ENCODE results near the gene FHOD3.

Gene FHOD3

DNA sequence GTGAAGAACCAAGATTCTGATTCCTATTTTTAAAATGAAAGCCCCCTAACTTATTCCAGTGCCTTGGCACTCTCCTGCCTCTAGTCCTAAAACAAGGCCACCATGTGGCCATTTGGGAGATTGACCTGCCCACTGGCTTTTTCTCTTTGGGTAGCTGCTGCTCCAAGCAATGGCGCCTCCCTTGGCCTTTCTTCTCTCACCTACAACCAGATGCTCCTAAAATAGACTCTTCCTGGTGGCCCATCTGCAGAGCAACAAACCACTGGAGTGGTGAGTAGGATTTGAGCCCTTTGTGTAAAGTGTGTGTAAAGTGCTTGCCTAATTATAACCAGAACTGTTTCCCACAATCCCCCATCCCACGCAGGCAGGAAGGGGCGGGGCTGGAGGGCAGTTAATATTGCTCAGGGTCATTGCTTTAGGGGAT, 114.2 kb downstream of the FHOD3 start:
- peak; percentile 19 for DNase-seq (ENCODE audit: low spot score)

DNA sequence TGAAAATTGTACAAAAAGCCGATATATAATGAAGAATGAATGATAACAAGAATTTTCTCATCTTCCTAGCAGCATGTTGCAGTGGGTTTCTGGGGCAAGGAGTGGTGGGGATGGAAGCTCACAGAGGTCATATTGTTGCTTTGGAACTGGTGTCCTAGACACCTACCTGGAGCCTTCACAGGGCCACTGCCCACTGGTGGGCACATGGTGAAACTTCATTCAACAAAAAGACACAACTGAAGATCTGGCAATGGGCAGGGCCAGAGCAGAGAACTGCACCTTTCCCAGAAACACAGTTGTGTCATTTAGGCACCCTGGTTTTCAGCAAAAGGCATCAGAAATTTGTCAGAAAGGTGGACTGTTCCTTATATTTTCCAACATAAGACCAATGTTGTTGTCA, 115.3 kb downstream of the FHOD3 start:
- DNase-seq (ENCODE audit: low spot score) = peak; percentile 19

DNA sequence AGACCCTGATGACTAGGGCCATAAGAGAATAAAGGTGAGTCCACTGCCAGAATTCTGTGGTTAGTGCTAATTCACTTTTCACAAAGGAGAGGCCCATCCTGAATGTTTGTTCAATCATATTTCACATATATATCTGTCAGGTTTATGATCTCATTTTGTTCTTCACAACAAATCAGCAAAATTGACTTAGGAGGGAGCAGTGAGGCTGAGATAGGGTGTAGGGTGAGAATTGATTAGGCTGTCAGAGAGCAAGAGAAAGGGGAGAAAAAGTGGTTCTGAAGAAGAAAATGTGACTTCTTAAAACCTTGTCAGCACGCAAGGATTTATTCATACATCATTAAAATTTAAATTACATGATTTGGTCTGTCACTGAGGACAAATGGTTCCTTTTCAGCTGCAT, 117.7 kb downstream of the FHOD3 start:
- no peak for DNase-seq (ENCODE audit: low spot score)

DNA sequence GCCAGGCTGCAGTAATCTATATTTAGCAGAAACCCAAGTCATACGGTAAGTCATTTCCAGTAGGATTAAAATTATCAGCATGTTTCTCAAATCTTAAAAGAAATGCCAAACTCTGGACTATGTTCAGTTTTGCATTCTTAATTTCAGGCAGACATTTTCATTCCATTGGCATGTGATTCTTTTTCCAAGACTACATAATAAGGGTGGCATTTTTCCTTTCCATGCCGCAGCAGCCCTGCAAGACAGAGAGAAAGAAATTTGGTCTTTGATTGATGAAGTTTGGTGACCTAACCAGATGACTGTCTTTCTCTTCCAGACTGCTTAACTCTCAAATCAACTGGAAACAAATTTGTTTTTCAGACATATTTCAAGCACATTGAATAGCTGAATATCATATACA, 118.1 kb downstream of the FHOD3 start:
- no peak for DNase-seq (ENCODE audit: low spot score)

DNA sequence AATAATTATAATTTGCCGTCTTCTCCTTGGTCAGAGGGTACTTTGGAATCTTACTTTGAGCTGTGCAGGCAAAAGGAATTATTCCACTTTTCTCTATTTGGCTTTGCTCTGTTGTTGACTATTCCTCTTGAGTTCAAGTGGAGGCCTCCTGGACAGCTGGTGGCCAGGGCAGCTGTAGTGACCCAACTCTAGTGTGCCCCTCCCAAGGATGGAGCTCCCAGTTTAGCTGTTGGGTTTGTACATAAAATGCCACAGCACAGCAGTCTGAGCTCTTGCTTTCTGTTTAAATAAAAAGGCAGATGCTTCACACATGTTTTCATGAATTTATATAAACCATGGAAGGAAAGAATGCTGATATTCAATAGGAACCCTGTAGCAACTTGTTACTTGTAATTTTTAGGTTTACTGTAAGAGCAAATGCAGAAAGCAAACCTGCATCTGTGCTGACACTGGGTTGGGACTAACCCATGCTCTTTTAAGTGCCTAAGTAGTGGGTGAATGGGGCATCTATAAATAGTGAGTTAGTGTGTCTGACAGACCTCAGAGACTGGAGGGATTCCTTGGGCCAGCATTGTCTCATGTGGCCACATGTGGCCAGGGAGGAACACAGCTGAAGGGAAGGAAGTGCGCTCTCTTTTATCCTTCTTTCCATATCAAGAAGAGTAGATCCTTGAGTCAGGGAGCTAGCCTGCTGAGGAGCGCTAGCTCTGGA, 121.8 kb downstream of the FHOD3 start:
- DNase-seq (ENCODE audit: low spot score) = no peak

DNA sequence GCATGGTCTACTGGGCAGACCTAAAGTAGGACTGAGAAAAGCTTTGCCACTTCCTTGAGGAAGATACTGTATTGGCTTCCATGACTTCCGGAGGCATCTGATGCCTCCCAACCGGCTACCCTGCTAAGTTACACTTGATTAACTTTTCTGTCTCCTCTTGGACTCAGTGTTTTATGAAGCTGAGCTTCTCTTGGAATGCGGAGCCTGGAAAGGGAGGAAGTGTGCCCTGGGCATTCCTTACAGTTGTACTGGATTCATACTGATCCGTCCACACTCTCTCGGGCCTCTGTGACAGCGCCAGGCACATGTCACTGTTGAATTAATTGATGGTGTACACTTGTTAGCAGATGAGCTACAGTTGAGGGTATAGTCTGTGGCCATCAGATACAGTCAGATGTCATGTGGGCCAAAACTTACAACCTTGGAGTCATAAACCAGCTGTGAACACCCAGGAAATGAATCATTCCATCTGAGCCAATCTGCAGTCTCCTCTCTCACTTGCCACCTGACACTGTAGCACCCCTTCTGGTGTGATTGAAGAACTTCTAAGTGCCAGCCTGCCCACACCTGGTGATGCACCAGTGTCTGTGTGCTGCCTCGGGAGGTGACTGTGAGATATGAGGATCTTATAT, 122.5 kb downstream of the FHOD3 start:
- DNase-seq (ENCODE audit: low spot score) = no peak

DNA sequence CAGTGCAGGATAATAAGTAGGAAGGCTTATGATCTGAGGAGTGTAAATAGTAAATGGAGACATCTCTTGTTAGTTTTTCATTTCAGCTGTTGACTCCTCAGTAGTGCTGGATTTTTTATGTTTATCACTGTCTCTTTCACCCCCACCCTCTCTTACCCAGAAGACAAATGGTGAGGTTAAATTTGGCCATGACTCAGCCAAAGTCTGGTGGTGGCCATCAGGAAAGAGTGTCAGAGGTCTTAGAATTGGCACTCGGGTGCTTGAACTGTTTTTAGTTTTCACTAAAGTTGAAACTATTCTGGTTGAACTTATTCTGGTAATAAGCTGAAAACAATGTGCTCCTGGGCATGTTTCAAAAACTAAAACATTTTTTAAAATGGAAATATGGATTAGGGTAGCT, 123.3 kb downstream of the FHOD3 start:
- no peak for DNase-seq (ENCODE audit: low spot score)

DNA sequence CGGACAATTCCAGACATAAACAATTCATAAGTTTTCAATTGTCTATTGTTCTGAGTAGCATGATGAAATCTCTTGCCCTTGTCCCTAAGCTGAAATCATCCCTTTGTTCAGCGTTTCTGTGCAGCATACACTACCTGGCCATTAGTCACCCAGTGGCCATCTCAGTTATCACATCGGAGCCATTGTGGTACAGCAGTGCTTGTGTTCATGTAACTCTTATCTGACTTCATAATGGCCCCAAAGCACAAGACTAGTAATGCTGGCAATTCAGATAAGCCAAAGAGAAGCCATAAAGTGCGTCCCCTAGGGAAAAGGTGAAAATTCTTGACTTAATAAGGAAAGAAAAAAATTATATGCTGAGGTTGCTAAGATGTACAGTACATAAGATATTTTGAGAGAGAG, 127.2 kb downstream of the FHOD3 start:
- no peak for DNase-seq (ENCODE audit: low spot score)

DNA sequence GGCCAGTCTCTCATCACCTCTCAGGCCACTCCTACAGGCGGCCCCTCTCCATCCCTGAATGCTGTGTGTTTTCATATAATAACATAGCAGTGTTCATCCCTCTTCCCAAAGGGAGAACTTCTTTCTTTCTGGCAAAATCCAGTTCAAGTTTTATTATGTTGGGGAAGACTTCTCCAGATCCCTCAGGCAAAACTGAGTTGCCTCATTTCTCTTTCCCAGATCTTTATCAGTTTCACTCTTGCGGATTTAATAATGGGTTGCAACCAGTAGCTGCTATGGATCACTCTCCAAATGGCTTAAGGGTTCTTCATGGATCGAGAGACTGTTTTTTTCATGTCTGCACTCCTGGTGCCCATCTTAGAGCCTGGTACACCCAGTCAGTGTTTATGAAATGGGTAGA, 129.9 kb downstream of the FHOD3 start:
- DNase-seq (ENCODE audit: low spot score) = no peak

DNA sequence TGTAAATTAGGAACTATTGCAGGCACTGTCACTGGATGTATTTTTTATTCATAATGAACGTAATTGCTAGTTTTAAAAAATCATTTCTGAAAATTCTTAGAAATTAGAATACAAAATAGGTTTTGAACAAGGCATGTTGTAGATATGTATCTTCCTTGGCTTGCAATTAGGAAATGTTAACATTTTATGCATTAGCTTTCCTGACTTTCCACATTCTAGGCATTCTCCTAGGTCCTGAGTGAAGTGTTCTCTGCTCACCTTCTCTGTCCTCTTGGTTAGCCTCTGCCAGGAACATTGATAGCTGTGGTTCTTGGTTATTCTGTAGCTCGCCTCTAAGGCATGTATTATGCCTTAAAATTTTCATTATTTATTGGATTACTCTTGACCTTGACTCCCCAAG, 130.3 kb downstream of the FHOD3 start:
- DNase-seq (ENCODE audit: low spot score) = no peak

DNA sequence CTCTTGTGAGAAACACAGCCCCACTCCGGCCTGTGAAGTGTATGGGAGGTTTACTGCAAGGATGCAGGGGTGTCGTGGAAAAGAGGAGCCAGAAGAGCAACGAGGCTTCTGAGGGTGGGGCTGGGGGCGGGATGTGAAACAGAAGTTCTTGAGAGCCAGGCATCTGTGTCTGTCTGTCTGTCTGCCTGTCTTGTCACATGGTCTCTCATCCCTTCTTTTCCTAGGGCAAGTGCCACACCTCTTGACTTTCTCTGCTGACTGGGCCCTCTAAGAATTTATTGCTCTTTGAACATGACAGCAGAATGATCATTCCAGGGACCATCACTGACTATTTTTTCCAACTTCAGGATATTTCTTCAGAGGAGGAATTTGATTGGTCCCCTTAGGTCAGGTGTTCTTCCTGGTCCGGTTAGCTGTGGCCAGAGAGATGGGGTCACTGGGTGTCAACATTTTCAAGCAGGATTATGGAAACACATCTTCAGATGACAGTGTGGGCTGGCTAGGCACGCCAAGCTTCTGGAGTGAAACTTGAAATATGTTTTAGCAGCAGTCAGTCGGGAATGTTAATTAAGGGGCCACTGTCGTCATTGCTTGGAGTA, 131.0 kb downstream of the FHOD3 start:
- DNase-seq (ENCODE audit: low spot score) = no peak

DNA sequence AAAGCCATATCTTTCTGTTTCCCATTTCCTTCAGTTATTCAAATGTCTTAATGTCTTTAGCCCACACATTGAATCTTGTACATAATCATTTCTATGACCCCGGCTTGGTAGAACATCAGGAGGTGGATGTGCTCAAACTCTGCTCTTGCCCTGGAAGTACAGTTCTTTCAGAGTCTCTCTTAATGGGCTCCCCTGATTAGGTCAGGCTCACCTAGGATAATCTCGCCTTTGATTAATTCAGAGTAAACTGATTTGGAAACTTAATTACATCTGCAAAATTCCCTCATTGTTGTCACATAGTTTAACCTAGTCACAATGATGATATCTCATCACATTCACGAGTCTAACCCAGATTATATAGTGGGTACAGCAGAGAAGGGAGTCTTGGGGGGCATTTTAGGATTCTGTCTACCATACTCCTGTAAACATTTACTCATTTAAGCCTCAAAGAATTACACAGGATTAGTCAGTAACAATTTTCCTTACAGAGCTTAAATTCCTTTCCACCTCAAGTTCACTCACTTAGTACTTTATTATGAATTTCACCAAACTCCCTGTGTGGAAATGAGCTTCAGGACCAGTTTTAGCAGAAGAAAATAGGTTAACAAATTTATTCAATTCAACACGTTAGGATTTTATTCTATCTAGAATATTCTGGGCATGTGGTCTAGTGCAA, 135.5 kb downstream of the FHOD3 start:
- DNase-seq (ENCODE audit: low spot score) = no peak

DNA sequence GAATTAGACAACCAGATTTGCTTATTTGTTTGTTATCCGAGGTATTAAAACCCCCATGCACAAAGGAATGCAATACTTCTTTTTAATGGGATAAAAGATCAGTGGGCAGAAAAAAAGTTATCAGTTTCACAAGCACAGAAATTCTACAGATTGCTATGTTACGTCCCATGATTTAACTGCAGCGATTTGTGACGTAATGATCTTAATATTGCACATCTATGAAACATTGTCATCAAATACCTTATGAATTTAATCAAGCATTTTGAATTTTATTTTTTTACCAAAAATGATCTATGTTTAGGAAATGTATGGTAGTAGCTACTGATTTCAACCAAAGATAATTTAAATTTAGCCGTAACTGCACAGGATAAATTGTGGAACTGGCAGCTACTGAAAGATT, 138.9 kb downstream of the FHOD3 start:
- DNase-seq (ENCODE audit: low spot score) = no peak

DNA sequence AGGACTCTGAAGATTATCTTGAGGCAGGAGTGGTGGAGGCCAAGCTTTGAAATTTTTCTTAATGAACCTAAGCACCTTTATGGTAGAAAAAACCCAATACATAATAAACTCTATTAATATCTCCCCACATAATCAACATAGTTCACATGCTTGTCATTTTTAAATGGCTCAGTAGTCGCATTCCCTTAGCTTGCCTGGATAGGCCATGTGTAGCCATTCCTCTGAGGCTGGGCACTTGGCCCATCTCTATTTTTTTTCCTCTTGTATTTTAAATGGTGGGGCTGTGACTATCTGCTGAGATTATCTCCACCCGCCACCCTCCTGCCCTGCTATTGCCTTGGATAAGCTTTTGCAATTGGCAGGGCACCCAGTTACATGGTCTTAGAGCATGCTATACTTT, 143.1 kb downstream of the FHOD3 start:
- DNase-seq (ENCODE audit: low spot score) = no peak

DNA sequence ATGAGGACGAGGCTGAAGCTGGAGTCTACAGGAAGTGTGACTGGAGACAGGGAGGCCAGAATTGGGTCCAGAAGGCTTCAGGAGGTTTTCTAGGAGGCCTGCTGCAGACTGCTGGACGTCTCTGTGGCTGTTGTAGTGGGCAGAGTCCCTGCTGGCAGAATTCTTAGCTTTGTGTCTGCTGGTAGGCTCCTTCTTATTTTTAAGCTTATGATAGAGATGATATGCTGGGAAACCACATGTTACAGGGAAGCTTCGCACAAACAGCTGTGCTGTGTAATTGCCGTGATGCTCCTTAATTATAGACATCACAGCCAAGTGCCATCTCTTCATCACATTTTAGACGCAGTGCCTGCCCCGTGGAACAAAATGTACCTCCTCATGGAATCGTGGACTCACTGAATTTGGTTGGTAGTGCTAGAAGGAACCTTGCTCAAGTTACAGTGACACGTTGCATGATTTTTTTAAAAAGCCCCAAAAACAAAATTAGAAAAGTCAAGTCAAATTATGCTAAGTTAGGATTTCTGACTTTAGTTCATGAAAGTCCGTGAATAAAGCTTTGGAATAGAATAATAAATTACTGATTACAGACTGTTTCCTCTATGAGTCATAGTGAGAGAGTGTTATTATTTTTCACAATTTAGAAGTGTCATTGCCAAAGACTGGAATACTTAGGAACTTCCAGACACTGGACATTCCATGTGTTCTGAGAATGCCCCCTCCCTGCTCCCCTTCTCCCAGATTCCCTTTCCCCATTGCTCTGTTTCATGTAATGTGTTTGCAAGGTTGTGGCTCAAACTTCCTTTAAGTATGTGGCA, 144.1 kb downstream of the FHOD3 start:
- DNase-seq (ENCODE audit: low spot score) = no peak

DNA sequence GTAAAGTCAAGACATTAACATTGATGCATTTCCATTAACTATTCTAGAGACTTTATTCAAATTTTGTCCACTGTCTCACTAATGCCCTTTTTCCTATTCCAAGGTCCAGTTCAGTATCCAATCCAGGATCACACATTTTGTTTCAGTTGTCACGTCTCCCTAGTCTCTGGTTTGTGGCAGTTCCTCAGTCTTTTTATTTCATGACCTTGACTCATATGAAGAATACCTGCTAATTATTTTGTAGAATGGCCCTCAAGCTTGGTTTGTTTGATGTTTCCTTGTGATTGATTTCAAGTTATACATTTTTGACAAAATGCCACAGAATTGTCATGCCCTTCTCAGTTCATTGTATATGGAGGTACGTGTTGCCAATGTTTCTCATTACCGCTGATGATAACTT, 145.2 kb downstream of the FHOD3 start:
- DNase-seq (ENCODE audit: low spot score) = no peak

DNA sequence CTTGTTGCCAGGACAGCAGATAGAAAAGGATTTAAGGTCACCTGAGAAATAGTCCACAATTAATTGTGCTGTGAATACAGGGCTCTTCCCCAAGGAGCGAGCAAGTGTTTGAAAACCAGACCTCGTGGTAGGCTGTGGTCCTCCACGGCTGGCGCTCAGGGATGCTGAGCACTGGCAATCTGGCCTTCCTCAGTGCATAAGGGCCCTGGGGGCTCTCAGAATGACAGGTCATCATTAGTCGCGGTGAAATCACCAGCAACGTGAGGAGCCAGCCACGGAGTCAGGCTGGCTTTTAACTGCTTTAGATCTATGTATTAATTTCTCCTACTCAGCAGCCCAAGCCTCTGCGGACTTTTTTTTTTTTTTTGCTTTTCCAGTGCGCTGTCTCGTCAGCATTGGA, 148.5 kb downstream of the FHOD3 start:
- DNase-seq (ENCODE audit: low spot score) = no peak

DNA sequence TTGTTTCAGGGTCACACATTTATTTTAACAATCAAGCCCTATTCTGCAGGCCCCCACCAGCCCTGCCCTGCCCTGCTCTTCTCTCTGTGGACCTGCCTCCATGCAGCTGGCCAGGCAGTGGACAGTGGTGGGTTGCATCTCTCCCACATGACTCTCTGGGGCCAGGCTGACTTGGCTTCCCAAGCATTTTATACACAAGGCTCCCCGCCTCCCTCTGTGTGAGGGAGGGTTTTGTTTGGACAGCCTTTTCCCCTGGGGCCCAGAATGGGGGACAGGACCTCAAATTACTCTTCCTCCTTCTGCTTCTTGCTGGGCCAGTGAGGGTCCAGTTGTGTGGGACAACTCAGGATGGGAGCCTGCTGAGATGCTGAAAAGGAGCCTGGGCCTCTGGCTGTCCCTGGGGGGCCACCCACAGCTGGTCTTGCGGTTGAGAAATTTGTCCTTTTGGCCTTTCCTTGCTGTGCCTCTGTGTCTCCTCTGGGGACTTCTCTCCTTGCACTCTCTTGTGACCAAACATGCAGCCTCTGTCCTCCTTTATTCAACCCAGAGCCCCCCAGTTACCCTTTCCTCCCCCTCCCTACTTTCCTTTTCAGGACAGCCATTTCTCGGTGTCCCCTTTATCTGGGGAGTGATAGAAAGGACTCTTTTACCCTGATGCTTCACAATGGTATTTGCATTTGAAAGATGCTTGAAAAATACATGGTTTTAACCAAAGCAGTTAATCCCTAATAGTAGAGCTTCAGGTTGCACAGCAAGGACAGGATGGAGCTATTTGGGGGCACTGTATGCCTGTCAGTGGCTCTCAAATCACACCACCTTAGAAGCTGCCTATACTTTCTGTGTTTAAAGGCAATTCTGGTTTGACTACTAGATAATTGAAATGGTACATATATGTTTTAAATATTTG, 151.1 kb downstream of the FHOD3 start:
- DNase-seq (ENCODE audit: low spot score) = no peak

DNA sequence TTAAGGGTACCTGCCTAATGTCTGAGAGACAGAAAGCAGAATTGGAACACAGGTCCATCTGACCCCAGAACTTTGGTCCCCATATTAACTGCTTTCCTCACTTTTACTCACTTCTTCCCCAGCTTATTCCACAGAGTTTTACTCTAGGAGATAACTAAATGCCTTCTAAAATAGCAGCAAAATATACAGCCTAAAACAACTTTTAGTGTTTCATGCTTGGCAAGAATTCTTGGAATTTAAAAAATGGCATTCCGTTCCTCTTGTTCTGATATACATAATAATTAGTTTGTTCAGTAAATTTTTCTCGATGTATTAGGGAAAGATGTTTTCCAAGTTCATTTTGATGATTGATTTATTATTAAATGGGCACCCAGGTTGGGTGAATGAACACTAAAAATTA, 151.9 kb downstream of the FHOD3 start:
- DNase-seq (ENCODE audit: low spot score) = no peak

DNA sequence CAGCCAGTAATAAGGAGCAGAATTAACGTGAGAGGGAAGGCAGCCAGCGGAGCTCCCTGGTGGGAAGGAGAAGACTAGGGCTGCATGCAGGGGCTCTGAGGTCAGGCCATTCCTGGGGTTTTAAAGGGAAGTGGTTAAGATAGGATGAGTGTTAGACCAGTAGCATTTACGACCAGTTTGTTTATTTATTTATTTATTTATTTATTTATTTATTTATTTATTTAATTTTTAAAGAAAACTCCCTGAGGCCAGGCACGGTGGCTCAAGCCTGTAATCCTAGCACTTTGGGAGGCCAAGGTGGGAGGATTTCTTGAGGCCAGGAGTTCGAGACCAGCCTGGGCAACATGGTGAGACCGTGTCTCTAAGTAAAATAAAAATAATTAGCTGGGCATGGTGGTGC, 152.8 kb downstream of the FHOD3 start:
- no peak for DNase-seq (ENCODE audit: low spot score)
